AG09319 (cell line): ENCODE measurements around the gene SLC24A3.

Experiments
- DNase-seq: peaks from one replicate; pipeline ENCODE4 v3.0.0-alpha.2; 2010; ENCODE audit warnings: low read depth; ENCODE audit errors: extremely low read depth
- TF ChIP-seq, protein P1 (sequence below): IDR thresholded peaks from 2 replicates; pipeline ENCODE4 v1.5.1; 2011; ENCODE audit warnings: low read depth, mild to moderate bottlenecking, inconsistent platforms, low read length, moderate library complexity

The SLC24A3 gene

DNA sequence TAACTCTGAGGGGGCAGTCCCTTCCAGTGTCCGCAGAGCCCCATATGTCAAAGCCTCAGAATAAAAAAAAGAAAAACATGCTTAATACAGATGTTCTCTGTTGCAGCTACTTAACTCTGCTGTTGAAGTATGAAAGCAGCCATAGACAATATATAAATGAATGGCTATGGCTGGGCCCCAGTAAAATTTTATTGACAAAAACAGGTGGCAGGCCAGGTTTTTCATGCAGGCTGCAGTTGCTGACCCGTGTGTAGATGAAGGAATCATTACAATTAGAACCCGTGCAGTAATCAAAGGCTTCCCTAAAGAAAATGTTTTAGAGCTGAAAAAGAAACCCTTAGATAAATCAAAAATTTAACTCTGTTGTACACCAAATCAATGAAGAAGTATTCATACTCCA lies 532.7 kb downstream of the SLC24A3 start:
- DNase-seq, result no peak
- TF ChIP-seq, protein P1, sequence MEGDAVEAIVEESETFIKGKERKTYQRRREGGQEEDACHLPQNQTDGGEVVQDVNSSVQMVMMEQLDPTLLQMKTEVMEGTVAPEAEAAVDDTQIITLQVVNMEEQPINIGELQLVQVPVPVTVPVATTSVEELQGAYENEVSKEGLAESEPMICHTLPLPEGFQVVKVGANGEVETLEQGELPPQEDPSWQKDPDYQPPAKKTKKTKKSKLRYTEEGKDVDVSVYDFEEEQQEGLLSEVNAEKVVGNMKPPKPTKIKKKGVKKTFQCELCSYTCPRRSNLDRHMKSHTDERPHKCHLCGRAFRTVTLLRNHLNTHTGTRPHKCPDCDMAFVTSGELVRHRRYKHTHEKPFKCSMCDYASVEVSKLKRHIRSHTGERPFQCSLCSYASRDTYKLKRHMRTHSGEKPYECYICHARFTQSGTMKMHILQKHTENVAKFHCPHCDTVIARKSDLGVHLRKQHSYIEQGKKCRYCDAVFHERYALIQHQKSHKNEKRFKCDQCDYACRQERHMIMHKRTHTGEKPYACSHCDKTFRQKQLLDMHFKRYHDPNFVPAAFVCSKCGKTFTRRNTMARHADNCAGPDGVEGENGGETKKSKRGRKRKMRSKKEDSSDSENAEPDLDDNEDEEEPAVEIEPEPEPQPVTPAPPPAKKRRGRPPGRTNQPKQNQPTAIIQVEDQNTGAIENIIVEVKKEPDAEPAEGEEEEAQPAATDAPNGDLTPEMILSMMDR, result no peak

DNA sequence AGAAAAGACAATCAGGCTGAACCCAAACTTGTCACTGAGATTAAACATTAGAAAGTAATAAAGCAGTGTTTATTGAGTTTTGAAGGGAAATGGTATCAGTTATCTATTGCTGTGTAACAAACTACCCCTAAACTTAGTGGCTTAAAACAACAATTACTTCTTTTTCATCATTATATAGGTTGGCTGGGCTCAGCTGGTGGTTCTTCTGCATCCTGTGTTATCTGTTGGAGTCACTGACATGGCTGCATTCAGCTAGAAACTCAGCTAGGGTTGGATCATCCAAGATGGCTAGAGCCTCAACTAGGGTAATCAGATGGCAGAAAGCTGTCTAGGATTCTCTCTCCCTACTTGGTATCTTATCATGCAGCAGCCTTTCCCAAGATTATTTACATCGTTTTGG lies 533.1 kb downstream of the SLC24A3 start:
- DNase-seq, result no peak
- TF ChIP-seq, protein P1, result no peak

DNA sequence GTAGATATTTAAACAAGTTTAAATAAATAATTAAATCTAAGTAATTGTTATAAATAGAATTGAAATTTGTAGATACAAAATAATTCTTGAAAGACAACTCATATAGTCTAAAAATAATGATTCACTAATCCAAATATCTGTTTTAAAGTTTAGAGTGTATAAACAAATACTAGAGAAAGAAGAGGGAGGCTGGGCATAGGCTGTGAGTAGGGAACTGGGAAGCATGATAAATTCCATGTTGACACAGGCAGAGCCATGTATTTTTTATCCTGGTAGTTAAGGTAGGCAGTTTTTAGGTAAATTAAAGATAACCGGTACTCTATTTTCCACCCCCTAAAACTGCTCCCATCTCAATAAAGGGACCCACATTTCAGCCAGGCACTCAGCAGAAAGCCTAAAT lies 534.0 kb downstream of the SLC24A3 start:
- TF ChIP-seq, protein P1, result no peak
- no peak for DNase-seq

DNA sequence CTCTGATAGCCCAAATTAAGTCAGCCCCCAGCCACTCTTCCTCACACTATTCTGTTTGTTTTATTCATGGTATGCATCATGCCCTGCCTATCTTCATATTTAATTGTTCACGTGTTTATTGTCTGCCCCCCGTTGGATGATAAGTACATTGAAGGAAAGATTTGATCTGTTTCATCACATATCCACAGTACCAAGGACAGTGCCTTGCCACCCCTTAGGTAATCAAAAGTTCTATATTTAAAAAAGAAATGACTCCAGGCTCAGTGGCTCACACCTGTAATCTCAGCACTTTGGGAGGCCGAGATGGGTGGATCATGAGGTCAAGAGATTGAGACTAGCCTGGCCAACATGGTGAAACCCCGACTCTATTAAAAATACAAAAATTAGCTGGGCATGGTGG lies 535.5 kb downstream of the SLC24A3 start:
- TF ChIP-seq, protein P1, result no peak
- no peak for DNase-seq

DNA sequence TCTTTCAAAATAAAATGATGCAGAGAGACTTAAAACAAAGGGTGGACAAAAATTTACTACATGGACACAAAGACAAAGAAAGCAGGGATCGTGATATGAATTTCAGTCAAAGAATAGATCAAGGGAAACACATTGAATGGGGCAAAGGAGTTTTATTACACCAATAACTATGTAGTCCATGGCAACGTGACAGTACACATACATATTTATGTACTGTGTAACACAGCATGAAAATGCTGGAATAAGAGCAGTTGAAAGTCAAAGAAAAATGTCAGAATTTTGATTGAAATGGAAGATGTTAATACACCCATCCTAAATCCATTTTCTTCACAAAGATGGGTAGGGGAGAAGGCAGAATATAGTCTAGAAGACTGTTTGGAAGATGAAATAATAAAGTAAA lies 536.2 kb downstream of the SLC24A3 start:
- TF ChIP-seq, protein P1, result no peak
- DNase-seq, result no peak

DNA sequence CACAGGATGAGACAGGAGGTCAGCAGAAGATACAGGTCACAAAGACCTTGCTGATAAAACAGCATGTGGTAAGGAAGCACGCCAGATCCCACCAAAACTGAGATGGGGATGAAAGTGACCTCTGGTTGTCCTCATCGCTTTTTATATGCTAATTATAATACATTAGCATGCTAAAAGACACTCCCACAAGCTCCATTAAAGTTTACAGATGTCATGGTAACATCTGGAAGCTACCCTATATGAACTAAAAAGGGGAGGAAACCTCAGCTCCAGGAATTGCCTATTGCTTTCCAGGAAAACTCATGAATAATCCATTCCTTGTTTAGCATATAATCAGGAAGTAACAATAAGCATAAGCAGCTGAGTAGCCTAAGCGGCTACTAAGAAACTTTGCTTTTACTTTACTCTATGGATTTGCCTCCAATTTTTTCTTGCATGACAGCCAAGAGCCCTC lies 537.2 kb downstream of the SLC24A3 start:
- DNase-seq, result no peak
- TF ChIP-seq, protein P1, result no peak

DNA sequence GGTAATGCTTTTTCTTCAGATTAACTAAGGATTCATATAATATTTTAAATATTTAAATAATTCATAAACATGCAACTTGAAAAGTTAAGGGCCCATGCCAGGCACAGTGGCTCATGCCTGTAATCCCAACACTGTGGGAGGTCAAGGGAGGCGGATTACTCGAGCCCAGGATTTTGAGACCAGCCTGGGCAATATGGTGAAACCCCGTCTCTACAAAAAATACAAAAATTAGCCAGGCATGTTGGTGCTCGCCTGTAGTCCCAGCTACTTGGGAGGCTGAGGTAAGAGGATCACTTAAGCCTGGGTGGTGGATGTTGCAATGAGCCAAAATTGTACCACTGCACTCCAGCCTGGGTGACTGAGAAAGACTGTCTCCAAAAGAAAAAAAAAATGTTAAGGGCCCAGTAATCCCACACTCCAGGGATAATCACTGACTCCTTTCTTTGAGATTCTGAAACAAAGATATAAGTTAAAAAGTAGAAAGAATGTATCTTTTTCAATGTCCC lies 537.7 kb downstream of the SLC24A3 start:
- TF ChIP-seq, protein P1, result no peak
- no peak for DNase-seq
